ENCODE results near the gene DSTYK.

- TF ChIP-seq POLR2A (IDR thresholded peaks at IDR 0.05; ENCODE audit: low read length) (no peak), GATA1 (IDR thresholded peaks at IDR 0.05; ENCODE audit: low read depth, low read length) (no peak)
These were observed 20.5 kb downstream of the DSTYK start for GRCh38 chr1:205190845-205191577.
